Endothelial cell of umbilical vein (primary cell): Measurements from ENCODE around the gene HOXA9. TPM values are rescaled to one million over a fixed set of nuclear protein-coding genes. Genes with fewer than 3 reads are reported as not detected.
A peak's percentile ranks its signal among the peaks of the same experiment; 100 is the strongest.

Experiments used
- Bru-seq: library from RNA; stranded (reverse); fragments of 400-500 nt; gene quantifications from one replicate; lab custom pipeline; 2021; lab: Mats Ljungman, UMichigan
- BruChase-seq, 2 experiments: library from RNA; stranded (reverse); fragments of 400-500 nt; gene quantifications; one replicate each; lab custom pipeline; 2021; lab: Mats Ljungman, UMichigan
- BruUV-seq: library from RNA; stranded (reverse); fragments of 400-500 nt; replicated peaks from 2 replicates; lab custom pipeline; 2021; lab: Mats Ljungman, UMichigan
- CTCF ChIA-PET: fragments of 300-600, 350-600 bp; sonication (Branson Sonifier 250); formaldehyde crosslinking; loops from one replicate; lab custom pipeline; 2021; ENCODE audit warnings: antibody characterized with exemption, inconsistent platforms; lab: Charles Lee
- POLR2A ChIA-PET: fragments of 300-600, 350-600 bp; sonication (Branson Sonifier 250); formaldehyde crosslinking; loops from one replicate; lab custom pipeline; 2021; ENCODE audit warnings: antibody characterized with exemption, inconsistent platforms; lab: Charles Lee
- DNase-seq: peaks from one replicate; pipeline ENCODE4 v3.0.0-alpha.2; 2011; ENCODE audit warnings: low read depth, low spot score
- FAIRE-seq: peaks from 2 replicates; lab custom pipeline; 2011; peaks lifted over from hg19 to GRCh38; lab: Jason Lieb, UNC
- H2AFZ ChIP-seq: 2 replicates; pipeline ENCODE4 v1.6.0; 2012; ENCODE audit warnings: low read depth, low read length, control low read depth, inconsistent platforms
- H3K27ac ChIP-seq: 2 replicates; pipeline ENCODE4 v1.5.1; 2011; ENCODE audit warnings: low read depth, mild to moderate bottlenecking, control low read depth, low read length, moderate library complexity; ENCODE audit not compliant: insufficient read depth
- H3K27me3 ChIP-seq, 2 experiments: 2 replicates each; pipeline versions ENCODE4 v1.6.0 to v1.6.1; 2011; ENCODE audit warnings: low read length in 2 of 2, mixed read lengths in 1 of 2; ENCODE audit not compliant: control insufficient read depth in 2 of 2, insufficient read depth in 2 of 2
- H3K36me3 ChIP-seq, 2 experiments: 2 replicates in 1 of 2; 3 replicates in 1 of 2; pipeline ENCODE4 v1.5.1; 2011; ENCODE audit warnings: low read length in 2 of 2, mild to moderate bottlenecking in 1 of 2, moderate library complexity in 1 of 2; ENCODE audit not compliant: control insufficient read depth in 2 of 2, insufficient read depth in 2 of 2; ENCODE audit errors: extremely low read depth in 1 of 2
- H3K4me1 ChIP-seq: 3 replicates; pipeline ENCODE4 v1.5.1; 2011; ENCODE audit warnings: mild to moderate bottlenecking, low read length; ENCODE audit not compliant: control insufficient read depth, insufficient read depth; ENCODE audit errors: extremely low read depth
- H3K4me2 ChIP-seq: 2 replicates; pipeline ENCODE4 v1.6.1; 2011; ENCODE audit warnings: low read length, control low read depth, mixed read lengths; ENCODE audit not compliant: insufficient read depth
- H3K4me3 ChIP-seq, 3 experiments: fragments of 200-600 bp in 1 of 3; sonication (generic), shearing (Covaris generic) in 1 of 3; replicated peaks in 1 of 3; 2 replicates each; pipeline ENCODE4 v1.5.1; 2011 to 2016; ENCODE audit warnings: control low read depth in 3 of 3, low read length in 3 of 3, mild to moderate bottlenecking in 2 of 3, inconsistent platforms in 1 of 3, low read depth in 1 of 3, moderate library complexity in 1 of 3; ENCODE audit not compliant: insufficient read depth in 1 of 3
- H3K79me2 ChIP-seq: 2 replicates; pipeline ENCODE4 v1.6.0; 2012; ENCODE audit warnings: low read length, inconsistent platforms; ENCODE audit not compliant: control insufficient read depth, insufficient read depth
- H3K9ac ChIP-seq: replicated peaks from 2 replicates; pipeline ENCODE3; 2011; ENCODE audit warnings: low read length, control low read depth; ENCODE audit not compliant: insufficient read depth; ENCODE audit errors: extremely low read depth
- H3K9me1 ChIP-seq: replicated peaks from 3 replicates; pipeline ENCODE4 v1.6.0; 2011; ENCODE audit warnings: mild to moderate bottlenecking, low read length; ENCODE audit not compliant: control insufficient read depth, insufficient read depth; ENCODE audit errors: extremely low read depth
- H3K9me3 ChIP-seq: replicated peaks from 2 replicates; pipeline ENCODE4 v1.5.1; 2012; ENCODE audit warnings: low read length, inconsistent platforms; ENCODE audit not compliant: control insufficient read depth, insufficient read depth
- H4K20me1 ChIP-seq: replicated peaks from 2 replicates; pipeline ENCODE3; 2011; ENCODE audit warnings: mild to moderate bottlenecking, low read length; ENCODE audit not compliant: control insufficient read depth, insufficient read depth; ENCODE audit errors: extremely low read depth
- FOS ChIP-seq: IDR thresholded peaks from 2 replicates; pipeline ENCODE4 v1.6.1; 2011; ENCODE audit warnings: mild to moderate bottlenecking, low read length, moderate library complexity, borderline replicate concordance; ENCODE audit not compliant: insufficient read depth
- JUN ChIP-seq: IDR thresholded peaks from 2 replicates; pipeline ENCODE4 v1.6.1; 2011; ENCODE audit warnings: borderline replicate concordance, low read depth; ENCODE audit not compliant: insufficient read length, insufficient read depth
- MAX ChIP-seq: IDR thresholded peaks from 2 replicates; pipeline ENCODE4 v1.6.1; 2011; ENCODE audit not compliant: insufficient read depth, insufficient read length
- POLR2A ChIP-seq: IDR thresholded peaks from 2 replicates; pipeline ENCODE4 v1.6.1; 2012; ENCODE audit warnings: low read depth, mild to moderate bottlenecking, control low read depth, low read length
- POLR2AphosphoS5 ChIP-seq: IDR thresholded peaks from 2 replicates; pipeline ENCODE4 v1.6.1; 2012; ENCODE audit warnings: low read depth, mild to moderate bottlenecking, control low read depth, low read length, moderate library complexity; ENCODE audit not compliant: insufficient read depth
- dilution Hi-C: fragments of 300-500 bp; cut with MboI; formaldehyde crosslinking; loops from one replicate; pipeline ENCODE4 v1.15.0; 2019; ENCODE audit warnings: low sequenced_read_pairs; ENCODE audit not compliant: extremely low pct_ligation_motif_present
- intact Hi-C: fragments of 100-400 bp; cut with micrococcal nuclease; formaldehyde crosslinking; loops from one replicate; pipeline ENCODE4 v1.10.0; 2022
- long read RNA-seq: library from polyadenylated mRNA; stranded (forward); transcript quantifications from one replicate; pipeline ENCODE4 v2.0.0, GENCODE V29; 2021
- polyA minus RNA-seq, 3 experiments: library from RNA; depleted of rRNA, polyadenylated mRNA; stranded (reverse); fragments of >200 nt; gene quantifications; 1 replicate in 1 of 3; 2 replicates in 2 of 3; pipeline ENCODE4 v1.2.3, GENCODE V29; 2011
- polyA plus RNA-seq, 4 experiments: library from polyadenylated mRNA; depleted of rRNA in 3 of 4; stranded (reverse) in 3 of 4; unstranded in 1 of 4; fragments of >200 nt; gene quantifications; 2 replicates each; pipeline versions ENCODE4 v1.2.1 to v1.2.3, GENCODE V29; 2011 to 2012; ENCODE audit warnings: missing spikeins in 1 of 4
- total RNA-seq: library from RNA; stranded (reverse); gene quantifications from 2 replicates; pipeline ENCODE4 v1.2.3, GENCODE V29; 2021
- TF ChIP-seq, protein P1 (sequence below), 2 donors: IDR thresholded peaks; 1 replicate in 1 of 2; 2 replicates in 1 of 2; pipeline ENCODE4 v1.5.1; 2011; ENCODE audit warnings: low read length in 2 of 2, mild to moderate bottlenecking in 2 of 2, moderate library complexity in 2 of 2, control low read depth in 1 of 2, inconsistent platforms in 1 of 2, low read depth in 1 of 2; ENCODE audit not compliant: insufficient read depth in 1 of 2; ENCODE audit errors: extremely low read depth in 1 of 2

Gene HOXA9
- 61.6 and 62.9 TPM in 2 replicates for total RNA-seq
- polyA plus RNA-seq, result 47.2 and 84.1 TPM in 2 replicates
- polyA plus RNA-seq (2011; cell fraction: cytosol; rRNA removed), result 44.6 and 46.3 TPM in 2 replicates
- polyA plus RNA-seq (2011; cell fraction: nucleus; rRNA removed), result 94.3 and 108 TPM in 2 replicates
- polyA plus RNA-seq (2012), result 32.3 and 47.7 TPM in 2 replicates
- polyA minus RNA-seq, result 8.0 and 11.3 TPM in 2 replicates
- not detected for polyA minus RNA-seq (2011; cell fraction: cytosol; rRNA and poly(A)+ RNA removed)
- 14.0 and 22.7 TPM in 2 replicates for polyA minus RNA-seq (2011; cell fraction: nucleus; rRNA and poly(A)+ RNA removed)
- percentile 98 among the genes with signal in this experiment for Bru-seq, nascent RNA
- percentile 93 among the genes with signal in this experiment for BruChase-seq, experiment 1, labeled RNA remaining after a 6-hour chase
- BruChase-seq, experiment 2, labeled RNA remaining after a 2-hour chase, result percentile 100 among the genes with signal in this experiment
- long read RNA-seq, transcript HOXA9-202 (3 exons, 797 nt), result major isoform, 70 of 131 reads
- long read RNA-seq, transcript HOXA9-201 (2 exons, 2,060 nt), result minor isoform, 40 of 131 reads
- long read RNA-seq, partial matches to known transcripts, result 0 of 131 reads
- long read RNA-seq, other reads (novel, unspliced or antisense), result 17 of 131 reads

- TF ChIP-seq JUN (no peak), POLR2A (peak; percentile 95), FOS (peak; percentile 63), MAX (peak; percentile 97), POLR2AphosphoS5 (peak; percentile 94)
- TF ChIP-seq, protein P1, sequence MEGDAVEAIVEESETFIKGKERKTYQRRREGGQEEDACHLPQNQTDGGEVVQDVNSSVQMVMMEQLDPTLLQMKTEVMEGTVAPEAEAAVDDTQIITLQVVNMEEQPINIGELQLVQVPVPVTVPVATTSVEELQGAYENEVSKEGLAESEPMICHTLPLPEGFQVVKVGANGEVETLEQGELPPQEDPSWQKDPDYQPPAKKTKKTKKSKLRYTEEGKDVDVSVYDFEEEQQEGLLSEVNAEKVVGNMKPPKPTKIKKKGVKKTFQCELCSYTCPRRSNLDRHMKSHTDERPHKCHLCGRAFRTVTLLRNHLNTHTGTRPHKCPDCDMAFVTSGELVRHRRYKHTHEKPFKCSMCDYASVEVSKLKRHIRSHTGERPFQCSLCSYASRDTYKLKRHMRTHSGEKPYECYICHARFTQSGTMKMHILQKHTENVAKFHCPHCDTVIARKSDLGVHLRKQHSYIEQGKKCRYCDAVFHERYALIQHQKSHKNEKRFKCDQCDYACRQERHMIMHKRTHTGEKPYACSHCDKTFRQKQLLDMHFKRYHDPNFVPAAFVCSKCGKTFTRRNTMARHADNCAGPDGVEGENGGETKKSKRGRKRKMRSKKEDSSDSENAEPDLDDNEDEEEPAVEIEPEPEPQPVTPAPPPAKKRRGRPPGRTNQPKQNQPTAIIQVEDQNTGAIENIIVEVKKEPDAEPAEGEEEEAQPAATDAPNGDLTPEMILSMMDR (IDR thresholded peaks at IDR 0.05; ENCODE audit: extremely low read depth in 1 of 2, insufficient read depth in 1 of 2, low read depth in 1 of 2, low read length in 2 of 2), result no peak
- peak; percentile 78 for FAIRE-seq
- DNase-seq, result peak; percentile 98
Observed at GRCh38 chr7:27165089-27165995, at the start of gene HOXA9. HOXA9 (minus strand) TSS chr7:27165537; CDS start chr7:27165457, 80 bp downstream.

More at GRCh38 chr7:27165089-27165995, at the start of gene HOXA9:
- H2AFZ ChIP-seq, result no peak within 1 kb of the TSS
- intact Hi-C loops, result loop anchor here (1.0 to 2.0 kb wide), 4 partner anchors 9 to 63 kb away; partner anchors contain the start of genes HOXA10 and HOXA2
- dilution Hi-C loops, result loop anchor here (10.0 to 25.0 kb wide), 3 partner anchors 311 to 978 kb away; no protein-coding TSS in a partner anchor
- ChIA-PET POLR2A (interaction anchor here (0.9 to 1.8 kb wide), 6 partner anchors 12 to 54 kb away, joined by 3 to 8 read pairs (median 5); partner anchors contain the start of genes HOXA11, HOXA3 and HOXA5), CTCF (interaction anchor here (1.2 to 7.4 kb wide), 9 partner anchors 8 to 931 kb away, joined by 3 to 42 read pairs (median 4); partner anchors contain the start of gene HOXA3)
- BruUV-seq, result TSS peak; percentile 55
- no peaks in the 10 kb centered on the region for H3K9me1 ChIP-seq
- H3K4me3 ChIP-seq, result peak within 1 kb of the TSS; percentile 63 to 98 (median 88)
- H3K36me3 ChIP-seq, result peaks cover 3 to 7% of the 10 kb centered on the region in 2 experiments
- peak within 1 kb of the TSS; percentile 91 for H3K4me2 ChIP-seq
- H3K27ac ChIP-seq, result peak within 1 kb of the TSS; percentile 91
- H3K9ac ChIP-seq, result peak within 1 kb of the TSS; percentile 85
- H3K4me1 ChIP-seq, result peaks cover 31% of the 10 kb centered on the region
- no peaks in the 10 kb centered on the region for H4K20me1 ChIP-seq
- H3K9me3 ChIP-seq, result no peaks in the 10 kb centered on the region
- no peaks in the 10 kb centered on the region for H3K27me3 ChIP-seq
- peaks cover 88% of the 10 kb centered on the region for H3K79me2 ChIP-seq
